D721Med (cell line): ENCODE results near the gene PPP1R14C.

Experiments used
- DNase-seq: peaks from one replicate; pipeline ENCODE4 v3.0.0; 2011; ENCODE audit warnings: low spot score; ENCODE audit not compliant: insufficient read length
- FAIRE-seq: peaks from 2 replicates; lab custom pipeline; 2011; peaks lifted over from hg19 to GRCh38; lab: Jason Lieb, UNC
- CTCF ChIP-seq: IDR thresholded peaks from 2 replicates; pipeline ENCODE4 v1.5.1; 2012; ENCODE audit warnings: mild to moderate bottlenecking, control low read depth; ENCODE audit not compliant: insufficient read depth; ENCODE audit errors: missing control alignments

Gene PPP1R14C

GRCh38 chr6:150266963-150267685 lies 124.3 kb downstream of the PPP1R14C start:
- no peak for DNase-seq
- FAIRE-seq, result no peak
- TF ChIP-seq CTCF, result no peak

- no peak for FAIRE-seq
- DNase-seq, result no peak
These were observed 125.1 kb downstream of the PPP1R14C start for GRCh38 chr6:150267686-150268561.

GRCh38 chr6:150269130-150269856 lies 126.4 kb downstream of the PPP1R14C start:
- no peak for DNase-seq
- no peak for TF ChIP-seq CTCF
- no peak for FAIRE-seq

More at GRCh38 chr6:150267686-150268561, 125.1 kb downstream of the PPP1R14C start:
- no peak for TF ChIP-seq CTCF

GRCh38 chr6:150269857-150270223 lies 127.0 kb downstream of the PPP1R14C start:
- TF ChIP-seq CTCF, result no peak
- FAIRE-seq (no peak), DNase-seq (no peak)

GRCh38 chr6:150270330-150271052 lies 127.6 kb downstream of the PPP1R14C start:
- TF ChIP-seq CTCF, result no peak

GRCh38 chr6:150271172-150271500 lies 128.3 kb downstream of the PPP1R14C start:
- TF ChIP-seq CTCF, result no peak
- FAIRE-seq (no peak), DNase-seq (no peak)

More at GRCh38 chr6:150270330-150271052, 127.6 kb downstream of the PPP1R14C start:
- no peak for FAIRE-seq
- no peak for DNase-seq
